ENCODE results near the gene GPR137B. TPM values are rescaled to one million over a fixed set of nuclear protein-coding genes. Genes with fewer than 3 reads are reported as not detected.

The GPR137B gene
- total and polyA plus RNA-seq, 2 of the 8 experiments (the other 6 are each of a cell fraction or from before 2014, with no cell fraction given), result 6.9 to 7.7 TPM

DNA sequence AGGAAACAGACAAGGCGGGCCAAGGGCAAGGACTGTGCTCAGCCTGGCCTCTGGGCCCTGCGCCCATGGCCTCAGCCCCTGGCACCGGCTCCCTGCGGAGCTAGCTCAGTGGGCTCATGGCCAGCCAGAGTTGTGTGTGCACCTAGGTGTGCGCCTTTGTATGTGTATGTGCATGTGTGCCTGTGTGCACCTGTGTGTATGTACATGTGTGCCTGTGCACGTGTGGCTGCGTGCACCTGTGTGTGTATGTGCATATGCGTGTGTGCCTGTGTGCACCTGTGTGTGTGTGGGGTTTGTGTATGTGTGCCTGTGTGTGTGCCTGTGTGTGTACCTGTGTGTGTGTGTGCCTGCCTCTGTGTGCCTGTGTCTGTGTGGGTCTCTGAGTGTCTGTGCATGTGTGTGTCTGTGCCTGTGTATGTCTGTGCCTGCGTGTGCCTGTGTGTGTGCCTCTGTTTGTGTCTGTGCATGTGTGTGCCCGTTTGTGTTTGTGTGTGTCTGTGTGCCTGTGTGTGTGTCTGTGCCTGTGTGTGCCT is 7.4 kb downstream of the GPR137B start:
- Histone ChIP-seq H3K4me3 (ENCODE audit: extremely low read depth in 1 of 4, insufficient read depth in 2 of 4, low read depth in 3 of 4, low read length in 4 of 4) (no peak overlapping the region), H3K9me3 (ENCODE audit: insufficient read depth in 2 of 2, low read depth in 1 of 2, low read length in 1 of 2) (no peaks in the 10 kb centered on the region), H3K4me1 (replicated peaks in 1 of 4; ENCODE audit: control insufficient read depth in 3 of 4, insufficient read depth in 4 of 4, low read length in 3 of 4) (peaks cover 0 to 9% (median 4%) of the 10 kb centered on the region in 4 experiments; a peak in 5 of 7 replicates), H2BK5ac (ENCODE audit: low read depth, low read length) (peak overlapping the region; percentile 88), H3K18ac (ENCODE audit: extremely low read depth, low read length) (peak overlapping the region; percentile 60; the same call in 1 of the 2 replicates), H3K27ac (ENCODE audit: low read depth, low read length) (no peak overlapping the region; the same call in 1 of the 2 replicates), H3K9ac (replicated peaks in 1 of 4; ENCODE audit: extremely low read depth in 1 of 4, low read depth in 3 of 4, low read length in 3 of 4) (peak overlapping the region in 2 of 4 experiments; percentile 19 to 28; a peak in 4 of 7 replicates), H3K23ac (ENCODE audit: insufficient read length) (no peak overlapping the region), H2AK5ac (ENCODE audit: low read depth, low read length) (peak overlapping the region; percentile 93), H4K91ac (replicated peaks; ENCODE audit: insufficient read length, low read length) (peak overlapping the region; percentile 73), H4K5ac (ENCODE audit: insufficient read length, low read depth, low read length) (no peak overlapping the region), H2BK15ac (ENCODE audit: low read length) (peak overlapping the region; percentile 72; the same call in 1 of the 2 replicates), H2BK120ac (replicated peaks; ENCODE audit: low read depth, low read length) (no peak overlapping the region), H3K79me1 (ENCODE audit: low read depth, low read length) (peaks cover 6% of the 10 kb centered on the region), H3K4me2 (ENCODE audit: insufficient read depth in 1 of 2, low read depth in 2 of 2, low read length in 2 of 2) (no peak overlapping the region), H3K56ac (replicated peaks; ENCODE audit: insufficient read length, low read depth, low read length) (peak overlapping the region; percentile 67), H3K23me2 (ENCODE audit: low read depth, low read length) (peaks cover 5% of the 10 kb centered on the region; the same call in 1 of the 2 replicates), H3K79me2 (ENCODE audit: control insufficient read depth in 1 of 2, insufficient read depth in 2 of 2, low read length in 2 of 2) (peaks cover 0 to 13% of the 10 kb centered on the region in 2 experiments; a peak in 2 of 4 replicates), H2AFZ (ENCODE audit: low read length) (no peak overlapping the region), H3K14ac (ENCODE audit: insufficient read length) (no peak overlapping the region), H2BK12ac (ENCODE audit: low read depth, low read length) (peak overlapping the region; percentile 87; the same call in 1 of the 2 replicates), H4K20me1 (replicated peaks in 1 of 2; ENCODE audit: control insufficient read depth in 1 of 2, insufficient read depth in 2 of 2, low read length in 2 of 2) (peaks cover 4 to 12% of the 10 kb centered on the region in 2 experiments), H2BK20ac (ENCODE audit: low read length) (peak overlapping the region; percentile 72; the same call in 1 of the 2 replicates), H3K36me3 (ENCODE audit: control insufficient read depth in 2 of 4, insufficient read depth in 4 of 4, low read length in 3 of 4) (no peaks in the 10 kb centered on the region; a peak in 1 of 8 replicates), H3K27me3 (replicated peaks in 1 of 4; ENCODE audit: control insufficient read depth in 3 of 4, extremely low read depth in 1 of 4, insufficient read depth in 3 of 4, low read length in 3 of 4) (0 out of 7 replicates have a peak, but pooled peaks cover 0 to 2% (median under 1%) of the 10 kb centered on the region in 4 experiments), H3K4ac (replicated peaks; ENCODE audit: insufficient read length, low read depth, low read length) (peak overlapping the region; percentile 59), H4K8ac (ENCODE audit: extremely low read depth, insufficient read depth, low read length) (peak overlapping the region; percentile 59; the same call in 1 of the 2 replicates)
- WGBS, 2 experiments (ENCODE audit: extremely low coverage in 1 of 2, insufficient coverage in 1 of 2, insufficient read length in 1 of 2, insufficient replicate concordance in 2 of 2, low coverage in 1 of 2, low lambda C conversion rate in 2 of 2, missing lambda C conversion rate in 1 of 2), result 91% methylated on average over 10 of the region's 10 CpGs; no CpG with 5 or more reads in 1 of the 2 experiments
- ChIA-PET CTCF (ENCODE audit: partially characterized antibody) (interaction anchor here (2.7 kb wide), 1 partner anchor 12 kb away, joined by 9 read pairs; no protein-coding TSS in a partner anchor), POLR2A (ENCODE audit: partially characterized antibody) (no interaction called here)
- FAIRE-seq (no peak), DNase-seq (ENCODE audit: low read depth in 1 of 2, low spot score in 2 of 2) (no peak)
- TF ChIP-seq SIX5 (IDR thresholded peaks at IDR 0.05; ENCODE audit: low read depth, low read length) (no peak), SP1 (IDR thresholded peaks at IDR 0.05; ENCODE audit: low read depth, low read length) (no peak), TBP (IDR thresholded peaks at IDR 0.05; ENCODE audit: low read depth, low read length) (no peak), SP4 (IDR thresholded peaks at IDR 0.05; ENCODE audit: low read length) (no peak), CHD2 (IDR thresholded peaks at IDR 0.05; ENCODE audit: low read length) (no peak), TCF12 (IDR thresholded peaks at IDR 0.05; ENCODE audit: low read depth, low read length) (no peak), CEBPB (IDR thresholded peaks at IDR 0.05; ENCODE audit: low read depth, low read length) (no peak), KDM1A (IDR thresholded peaks at IDR 0.05; ENCODE audit: borderline replicate concordance, low read length) (no peak), MAFK (IDR thresholded peaks at IDR 0.05; ENCODE audit: low read depth, low read length) (no peak), E2F6 (IDR thresholded peaks at IDR 0.05) (no peak)
- TF ChIP-seq, protein P1, sequence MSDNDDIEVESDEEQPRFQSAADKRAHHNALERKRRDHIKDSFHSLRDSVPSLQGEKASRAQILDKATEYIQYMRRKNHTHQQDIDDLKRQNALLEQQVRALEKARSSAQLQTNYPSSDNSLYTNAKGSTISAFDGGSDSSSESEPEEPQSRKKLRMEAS (IDR thresholded peaks at IDR 0.05), result no peak
